Endodermal cell (in vitro differentiated cells): ENCODE data around the gene RGS3. TPM values are rescaled to one million over a fixed set of nuclear protein-coding genes. Genes with fewer than 3 reads are reported as not detected.

Experiments used
- DNase-seq: peaks from one replicate; pipeline ENCODE4 v3.0.0-alpha.2; 2017
- H3K27ac ChIP-seq: 2 replicates; pipeline ENCODE4 v1.5.1; 2013; ENCODE audit warnings: mild to moderate bottlenecking, low read depth, low read length, moderate library complexity
- H3K27me3 ChIP-seq: 2 replicates; pipeline ENCODE4 v1.6.1; 2013; ENCODE audit warnings: mild to moderate bottlenecking, low read length, moderate library complexity; ENCODE audit not compliant: insufficient read depth, control insufficient read depth, poor library complexity, severe bottlenecking
- H3K36me3 ChIP-seq: 2 replicates; pipeline ENCODE4 v1.7.0; 2013; ENCODE audit warnings: mild to moderate bottlenecking, low read length, moderate library complexity; ENCODE audit not compliant: control insufficient read depth, insufficient read depth
- H3K4me1 ChIP-seq: one replicate; pipeline ENCODE4 v1.7.0; 2013; ENCODE audit warnings: low read length; ENCODE audit not compliant: control insufficient read depth, insufficient read depth
- H3K4me3 ChIP-seq: 2 replicates; pipeline ENCODE4 v1.5.1; 2013; ENCODE audit warnings: mild to moderate bottlenecking, low read length, moderate library complexity
- H3K9ac ChIP-seq: 2 replicates; pipeline ENCODE4 v1.6.1; 2013; ENCODE audit warnings: mild to moderate bottlenecking, low read length, moderate library complexity; ENCODE audit not compliant: poor library complexity, severe bottlenecking; ENCODE audit errors: extremely low read depth
- H3K9me3 ChIP-seq: 2 replicates; pipeline ENCODE4 v1.6.1; 2013; ENCODE audit warnings: mild to moderate bottlenecking, low read length, moderate library complexity; ENCODE audit not compliant: control insufficient read depth
- H3K27ac Mint-ChIP-seq: 2 replicates; pipeline ENCODE4 v1.8.0; 2020; ENCODE audit warnings: mixed read lengths
- H3K27me3 Mint-ChIP-seq: 2 replicates; pipeline ENCODE4 v1.8.0; 2021; ENCODE audit warnings: mild to moderate bottlenecking, mixed read lengths; ENCODE audit not compliant: insufficient read depth
- H3K36me3 Mint-ChIP-seq: 2 replicates; pipeline ENCODE4 v1.8.0; 2020; ENCODE audit warnings: low read depth, mixed read lengths
- H3K4me1 Mint-ChIP-seq: 2 replicates; pipeline ENCODE4 v1.8.0; 2020; ENCODE audit warnings: mixed read lengths
- H3K4me3 Mint-ChIP-seq: 2 replicates; pipeline ENCODE4 v1.8.0; 2020; ENCODE audit warnings: mild to moderate bottlenecking, moderate library complexity, mixed read lengths
- H3K9me3 Mint-ChIP-seq: 2 replicates; pipeline ENCODE4 v1.8.0; 2020; ENCODE audit warnings: mild to moderate bottlenecking, mixed read lengths
- CTCF ChIP-seq: fragments of 200-600 bp; sonication (generic); conservative IDR thresholded peaks from 2 replicates; pipeline ENCODE4 v1.5.0; 2021; ENCODE audit warnings: antibody characterized with exemption, mild to moderate bottlenecking
- WGBS, 2 experiments: methylation state at CpG; one replicate each; pipeline versions ENCODE4 v1.1.5 to v1.1.7; 2013; ENCODE audit warnings: missing lambda C conversion rate in 2 of 2, mixed read lengths in 1 of 2; ENCODE audit not compliant: insufficient coverage in 1 of 2, insufficient read length in 1 of 2; 5-methylcytosine and 5-hydroxymethylcytosine counted together
- total RNA-seq, 2 donors: library from RNA; stranded (reverse); fragmentation: NEBNext Ultra II Directional in 1 of 2; extraction: Animal tissue kit (Norgen Biotek cat#: 25700) in 1 of 2; gene quantifications; 2 replicates in 1 of 2; 3 replicates in 1 of 2; pipeline ENCODE4 v1.2.1, GENCODE V29; 2021

RGS3 gene
- total RNA-seq, 2 donors from 2014 or later: 20.7 to 40.3 TPM

- H3K36me3 ChIP-seq: no peaks in the 10 kb centered on the region
- DNase-seq: no peak
- 96 to 98% methylated on average over 9 of the region's 9 CpGs for WGBS, 2 experiments
- no peak overlapping the region for H3K4me3 ChIP-seq
- TF ChIP-seq CTCF: no peak
- H3K27ac Mint-ChIP-seq: no peak overlapping the region
- no peaks in the 10 kb centered on the region for H3K27me3 Mint-ChIP-seq
- no peaks in the 10 kb centered on the region for H3K27me3 ChIP-seq
- H3K9me3 Mint-ChIP-seq: peaks cover 1% of the 10 kb centered on the region
- H3K9ac ChIP-seq: no peak overlapping the region
- H3K4me1 Mint-ChIP-seq: peaks cover 2% of the 10 kb centered on the region
- H3K36me3 Mint-ChIP-seq: no peaks in the 10 kb centered on the region
- no peaks in the 10 kb centered on the region for H3K9me3 ChIP-seq
- no peaks in the 10 kb centered on the region for H3K4me1 ChIP-seq
- no peak overlapping the region for H3K27ac ChIP-seq
- H3K4me3 Mint-ChIP-seq: no peak overlapping the region
Observed at GRCh38 chr9:113570106-113570505, 106.6 kb downstream of the RGS3 start.

GRCh38 chr9:113570749-113571711 lies 107.5 kb downstream of the RGS3 start:
- DNase-seq: no peak
- H3K4me3 Mint-ChIP-seq: no peak overlapping the region
- H3K27me3 Mint-ChIP-seq: no peaks in the 10 kb centered on the region
- no peaks in the 10 kb centered on the region for H3K36me3 Mint-ChIP-seq
- Histone ChIP-seq H3K9me3 (no peaks in the 10 kb centered on the region), H3K27ac (no peak overlapping the region), H3K4me3 (no peak overlapping the region), H3K27me3 (no peaks in the 10 kb centered on the region), H3K9ac (no peak overlapping the region), H3K36me3 (no peaks in the 10 kb centered on the region), H3K4me1 (no peaks in the 10 kb centered on the region)
- WGBS, 2 experiments: 90 to 95% methylated on average over 9 to 11 of the region's 12 CpGs
- no peaks in the 10 kb centered on the region for H3K4me1 Mint-ChIP-seq
- no peak overlapping the region for H3K27ac Mint-ChIP-seq
- no peak for TF ChIP-seq CTCF
- H3K9me3 Mint-ChIP-seq: peaks cover 1% of the 10 kb centered on the region

- H3K4me1 ChIP-seq: no peaks in the 10 kb centered on the region
- no peaks in the 10 kb centered on the region for H3K27me3 Mint-ChIP-seq
- H3K4me3 ChIP-seq: no peak overlapping the region
- H3K27ac ChIP-seq: no peak overlapping the region
- no peak overlapping the region for H3K4me3 Mint-ChIP-seq
- H3K9me3 Mint-ChIP-seq: peaks cover 1% of the 10 kb centered on the region
- no peaks in the 10 kb centered on the region for H3K36me3 ChIP-seq
- peak; percentile 40 for DNase-seq
- 75 to 100% methylated on average over 3 to 8 of the region's 8 CpGs for WGBS, 2 experiments
- no peak for TF ChIP-seq CTCF
- H3K4me1 Mint-ChIP-seq: no peaks in the 10 kb centered on the region
- no peaks in the 10 kb centered on the region for H3K36me3 Mint-ChIP-seq
- H3K9me3 ChIP-seq: no peaks in the 10 kb centered on the region
- H3K9ac ChIP-seq: no peak overlapping the region
- no peak overlapping the region for H3K27ac Mint-ChIP-seq
- no peaks in the 10 kb centered on the region for H3K27me3 ChIP-seq
Observed at GRCh38 chr9:113572076-113572861, 108.7 kb downstream of the RGS3 start.
